Mesenchymal stem cell (in vitro differentiated cells and primary cell): ENCODE measurements around the gene JAG2.
A peak's percentile ranks its signal among the peaks of the same experiment; 100 is the strongest.

Source experiments
- DNase-seq: peaks from one replicate; pipeline ENCODE4 v3.0.0-alpha.2; 2013
- H2AFZ ChIP-seq: one replicate; pipeline ENCODE4 v1.6.1; 2013; ENCODE audit warnings: low read depth, mild to moderate bottlenecking, control low read depth, inconsistent platforms, low read length, moderate library complexity
- H2AK5ac ChIP-seq: 2 replicates; pipeline ENCODE4 v1.6.1; 2013; ENCODE audit warnings: low read length, moderate library complexity, mild to moderate bottlenecking, inconsistent platforms; ENCODE audit not compliant: severe bottlenecking
- H2BK120ac ChIP-seq: one replicate; pipeline ENCODE4 v1.6.1; 2013; ENCODE audit warnings: low read depth, mild to moderate bottlenecking, inconsistent platforms, low read length, moderate library complexity
- H2BK12ac ChIP-seq, 2 experiments: one replicate each; pipeline ENCODE4 v1.6.1; 2013; ENCODE audit warnings: inconsistent platforms in 2 of 2, low read length in 2 of 2, mild to moderate bottlenecking in 2 of 2, moderate library complexity in 2 of 2, control low read depth in 1 of 2
- H2BK15ac ChIP-seq: one replicate; pipeline ENCODE4 v1.6.1; 2013; ENCODE audit warnings: mild to moderate bottlenecking, low read depth, inconsistent platforms; ENCODE audit not compliant: poor library complexity, severe bottlenecking
- H2BK5ac ChIP-seq: 2 replicates; pipeline ENCODE4 v1.6.1; 2013; ENCODE audit warnings: low read depth, mild to moderate bottlenecking, low read length, control low read depth, inconsistent platforms; ENCODE audit not compliant: poor library complexity, severe bottlenecking
- H3K14ac ChIP-seq, 2 experiments: one replicate each; pipeline ENCODE4 v1.6.1; 2013; ENCODE audit warnings: inconsistent platforms in 2 of 2, low read length in 2 of 2, control low read depth in 1 of 2, mild to moderate bottlenecking in 1 of 2, moderate library complexity in 1 of 2
- H3K18ac ChIP-seq, 2 experiments: one replicate each; pipeline ENCODE4 v1.6.1; 2013; ENCODE audit warnings: inconsistent platforms in 2 of 2, low read length in 2 of 2, control low read depth in 1 of 2, low read depth in 1 of 2, mild to moderate bottlenecking in 1 of 2
- H3K23ac ChIP-seq, 2 experiments: one replicate each; pipeline ENCODE4 v1.6.1; 2013; ENCODE audit warnings: inconsistent platforms in 2 of 2, low read length in 2 of 2, mild to moderate bottlenecking in 2 of 2, moderate library complexity in 2 of 2, control low read depth in 1 of 2
- H3K27ac ChIP-seq: 2 replicates; pipeline ENCODE4 v1.5.1; 2013; ENCODE audit warnings: mild to moderate bottlenecking, moderate library complexity, low read length, control low read depth, inconsistent platforms; ENCODE audit not compliant: poor library complexity, severe bottlenecking
- H3K27me3 ChIP-seq, 2 experiments: 2 replicates each; pipeline versions ENCODE4 v1.6.1 to v1.7.0; 2013; ENCODE audit warnings: low read length in 2 of 2, mild to moderate bottlenecking in 2 of 2, moderate library complexity in 2 of 2, control low read depth in 1 of 2, inconsistent platforms in 1 of 2; ENCODE audit not compliant: control insufficient read depth in 1 of 2, insufficient read depth in 1 of 2
- H3K36me3 ChIP-seq, 2 experiments: 2 replicates each; pipeline versions ENCODE4 v1.6.1 to v1.7.0; 2013; ENCODE audit warnings: low read length in 2 of 2, control low read depth in 1 of 2, inconsistent platforms in 1 of 2, low read depth in 1 of 2, mild to moderate bottlenecking in 1 of 2; ENCODE audit not compliant: insufficient read depth in 2 of 2, control insufficient read depth in 1 of 2
- H3K4ac ChIP-seq, 2 experiments: one replicate each; pipeline ENCODE4 v1.6.1; 2013; ENCODE audit warnings: inconsistent platforms in 2 of 2, low read length in 2 of 2, mild to moderate bottlenecking in 2 of 2, moderate library complexity in 2 of 2, control low read depth in 1 of 2, low read depth in 1 of 2
- H3K4me1 ChIP-seq: 2 replicates; pipeline ENCODE4 v1.6.1; 2013; ENCODE audit warnings: low read depth, low read length, control low read depth; ENCODE audit not compliant: control insufficient read depth, insufficient read depth
- H3K4me2 ChIP-seq: 2 replicates; pipeline ENCODE4 v1.6.1; 2013; ENCODE audit warnings: low read length, mild to moderate bottlenecking, inconsistent platforms; ENCODE audit not compliant: poor library complexity, severe bottlenecking
- H3K4me3 ChIP-seq, 2 experiments: 2 replicates each; pipeline versions ENCODE4 v1.5.1 to v1.7.0; 2013; ENCODE audit warnings: low read length in 2 of 2, mild to moderate bottlenecking in 2 of 2, control low read depth in 1 of 2, low read depth in 1 of 2; ENCODE audit not compliant: insufficient read depth in 1 of 2
- H3K79me1 ChIP-seq: replicated peaks from 2 replicates; pipeline ENCODE4 v1.6.1; 2013; ENCODE audit warnings: mild to moderate bottlenecking, control low read depth, low read length, inconsistent platforms; ENCODE audit not compliant: poor library complexity, severe bottlenecking
- H3K9ac ChIP-seq: 2 replicates; pipeline ENCODE4 v1.7.0; 2013; ENCODE audit warnings: mild to moderate bottlenecking, low read length, moderate library complexity
- H3K9me3 ChIP-seq: 2 replicates; pipeline ENCODE4 v1.7.0; 2013; ENCODE audit warnings: mild to moderate bottlenecking, low read length; ENCODE audit not compliant: control insufficient read depth
- H4K8ac ChIP-seq: one replicate; pipeline ENCODE4 v1.6.1; 2013; ENCODE audit warnings: inconsistent platforms, mild to moderate bottlenecking, low read length, moderate library complexity
- H4K91ac ChIP-seq: one replicate; pipeline ENCODE4 v1.6.1; 2013; ENCODE audit warnings: mild to moderate bottlenecking, low read length, inconsistent platforms
- WGBS: methylation state at CpG from one replicate; pipeline ENCODE4 v1.1.7; 2013; ENCODE audit warnings: mixed read lengths; 5-methylcytosine and 5-hydroxymethylcytosine counted together

JAG2 gene

DNA sequence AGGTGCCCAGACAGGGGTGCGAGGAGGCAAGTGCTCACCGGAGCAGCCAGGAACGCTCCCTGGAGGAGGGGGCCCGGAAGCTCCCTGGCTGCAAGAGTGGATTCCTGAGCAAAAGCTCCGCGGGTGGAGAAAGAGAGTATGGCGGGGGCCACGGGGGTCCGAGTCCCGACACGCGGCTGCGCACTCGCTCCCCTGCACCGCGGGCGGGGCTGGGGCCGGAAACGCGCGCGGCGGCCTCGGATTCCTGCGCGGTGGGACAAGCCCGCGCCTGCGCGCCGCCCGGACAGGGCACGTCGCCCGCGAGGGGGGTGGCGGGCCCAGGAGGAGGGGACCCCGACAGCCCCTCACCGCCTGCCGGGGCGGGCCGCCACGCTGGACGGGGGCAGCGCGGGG is 75.5 kb downstream of the JAG2 start:
- Histone ChIP-seq H2BK12ac (peak overlapping the region; percentile 33 to 71), H3K4me1 (peaks cover 54% of the 10 kb centered on the region), H4K91ac (peak overlapping the region; percentile 86), H3K9me3 (no peaks in the 10 kb centered on the region), H3K79me1 (peaks cover 4% of the 10 kb centered on the region), H2AFZ (peak overlapping the region; percentile 94), H3K4me3 (peak overlapping the region; percentile 75 to 78), H3K23ac (no peak overlapping the region), H2BK120ac (peak overlapping the region; percentile 85), H3K27me3 (peaks cover 7 to 34% of the 10 kb centered on the region in 2 experiments), H3K9ac (peak overlapping the region; percentile 63), H2AK5ac (peak overlapping the region; percentile 61), H3K36me3 (peaks cover 0 to 3% of the 10 kb centered on the region in 2 experiments), H3K14ac (peak overlapping the region in 1 of 2 experiments; percentile 23), H3K4me2 (peak overlapping the region; percentile 67), H3K4ac (peak overlapping the region; percentile 79 to 87), H3K18ac (peak overlapping the region; percentile 93), H4K8ac (peak overlapping the region; percentile 98), H2BK15ac (peak overlapping the region; percentile 90), H3K27ac (peak overlapping the region; percentile 61), H2BK5ac (no peak overlapping the region)
- 12% methylated on average over 12 of the region's 46 CpGs for WGBS
- peak; percentile 51 for DNase-seq

DNA sequence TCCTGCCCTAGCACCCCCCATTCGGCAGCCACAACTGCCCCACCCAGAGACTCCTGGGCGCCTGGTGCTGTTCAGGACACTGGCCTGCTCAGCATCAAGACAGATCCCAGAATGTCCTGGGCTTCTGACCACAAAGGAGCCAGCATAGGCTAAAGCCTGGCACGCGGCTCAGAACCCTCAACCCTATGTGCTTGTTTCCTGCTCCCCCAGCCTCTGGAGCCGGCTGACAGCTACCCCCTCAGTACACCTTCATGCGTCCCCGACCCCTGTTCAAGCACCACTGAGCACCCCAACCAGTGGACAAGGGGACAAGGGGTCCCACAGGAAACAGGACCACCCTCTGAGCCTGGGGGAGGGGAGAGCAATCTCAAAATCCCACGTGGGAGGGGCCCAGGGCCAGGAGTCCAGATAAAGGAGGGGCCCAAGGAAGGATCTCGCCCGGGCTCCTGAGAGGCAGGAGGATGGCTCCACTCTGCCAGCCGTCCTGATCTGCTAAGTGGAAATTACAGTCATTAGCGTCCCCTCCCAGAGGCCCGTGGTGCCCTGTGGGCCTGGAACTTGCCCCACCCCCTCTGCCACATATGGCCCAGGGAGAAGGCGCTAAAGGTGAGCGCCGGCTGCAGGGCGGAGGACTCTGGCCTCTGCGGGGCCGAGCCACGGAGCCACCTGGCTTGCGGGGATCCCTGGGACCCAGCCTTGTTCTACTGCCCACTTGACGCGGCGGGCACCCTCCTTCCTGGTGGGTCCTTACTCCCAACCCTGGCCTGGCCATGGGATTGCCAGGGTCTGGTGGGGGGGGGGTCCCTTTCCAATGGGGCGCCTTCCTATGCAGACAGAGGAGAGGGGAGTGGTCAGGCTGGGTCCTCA is 76.2 kb downstream of the JAG2 start:
- Histone ChIP-seq H3K14ac (peak overlapping the region in 1 of 2 experiments; percentile 23), H2AK5ac (peak overlapping the region; percentile 69), H2AFZ (peak overlapping the region; percentile 94), H3K27me3 (peaks cover 7 to 28% of the 10 kb centered on the region in 2 experiments), H4K91ac (peak overlapping the region; percentile 86), H3K79me1 (peaks cover 4% of the 10 kb centered on the region), H4K8ac (peak overlapping the region; percentile 98), H2BK5ac (no peak overlapping the region), H3K4me2 (peak overlapping the region; percentile 67), H2BK120ac (peak overlapping the region; percentile 81), H3K4me1 (peaks cover 60% of the 10 kb centered on the region), H3K18ac (peak overlapping the region; percentile 93), H3K4me3 (peak overlapping the region; percentile 75 to 78), H2BK12ac (peak overlapping the region; percentile 71 to 87), H3K27ac (peak overlapping the region; percentile 61), H3K23ac (no peak overlapping the region), H3K36me3 (peaks cover 0 to 3% of the 10 kb centered on the region in 2 experiments), H3K9me3 (no peaks in the 10 kb centered on the region), H3K9ac (peak overlapping the region; percentile 63), H3K4ac (peak overlapping the region; percentile 79 to 87), H2BK15ac (peak overlapping the region; percentile 76)
- 63% methylated on average over 25 of the region's 25 CpGs for WGBS
- DNase-seq: peak; percentile 47

DNA sequence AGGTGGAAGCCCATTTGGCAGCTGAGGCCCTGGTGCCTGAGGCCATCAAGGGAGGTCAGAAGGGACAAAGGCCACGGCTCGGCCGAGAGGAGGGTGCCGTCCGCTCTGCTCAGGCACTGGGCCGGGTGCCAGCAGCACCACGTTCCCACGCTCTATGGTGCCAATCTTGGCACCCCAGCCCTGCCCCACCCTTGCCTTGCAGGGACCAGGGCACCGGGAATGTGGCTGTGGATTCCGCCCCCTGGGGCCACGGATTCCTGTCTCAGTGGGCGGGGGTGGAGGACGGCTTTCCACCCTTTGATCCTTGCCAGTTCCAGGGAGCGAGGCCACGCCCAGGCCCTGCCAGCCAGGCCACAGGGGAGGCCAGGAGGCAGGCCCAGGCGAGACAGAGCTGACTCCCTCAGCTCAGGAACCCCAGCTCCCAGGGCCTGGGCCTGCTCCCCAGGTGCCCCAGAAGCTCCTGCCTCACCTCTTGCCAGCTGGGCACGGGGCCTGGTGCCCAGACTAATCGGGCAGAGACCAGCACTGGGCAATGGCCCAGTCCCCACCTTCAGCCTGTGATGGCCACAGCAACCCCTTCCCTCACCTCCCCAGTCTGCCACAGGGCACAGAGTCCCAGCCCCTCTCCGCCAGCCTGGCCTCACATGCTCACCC is 76.9 kb downstream of the JAG2 start:
- Histone ChIP-seq H3K27ac (peak overlapping the region; percentile 57), H3K36me3 (peaks cover 0 to 3% of the 10 kb centered on the region in 2 experiments), H3K9ac (no peak overlapping the region), H3K23ac (peak overlapping the region in 1 of 2 experiments; percentile 23), H4K8ac (peak overlapping the region; percentile 33), H2AFZ (no peak overlapping the region), H3K79me1 (peaks cover 4% of the 10 kb centered on the region), H4K91ac (peak overlapping the region; percentile 5), H2BK120ac (no peak overlapping the region), H2BK15ac (no peak overlapping the region), H2BK12ac (peak overlapping the region in 1 of 2 experiments; percentile 87), H3K14ac (peak overlapping the region in 1 of 2 experiments; percentile 18), H3K4me3 (no peak overlapping the region), H3K4me1 (peaks cover 66% of the 10 kb centered on the region), H3K27me3 (peaks cover 3 to 22% of the 10 kb centered on the region in 2 experiments), H3K4ac (peak overlapping the region; percentile 71), H3K18ac (peak overlapping the region in 1 of 2 experiments; percentile 81), H3K4me2 (peak overlapping the region; percentile 8), H2BK5ac (no peak overlapping the region), H3K9me3 (no peaks in the 10 kb centered on the region), H2AK5ac (peak overlapping the region; percentile 69)
- DNase-seq: no peak
- 78% methylated on average over 19 of the region's 19 CpGs for WGBS

DNA sequence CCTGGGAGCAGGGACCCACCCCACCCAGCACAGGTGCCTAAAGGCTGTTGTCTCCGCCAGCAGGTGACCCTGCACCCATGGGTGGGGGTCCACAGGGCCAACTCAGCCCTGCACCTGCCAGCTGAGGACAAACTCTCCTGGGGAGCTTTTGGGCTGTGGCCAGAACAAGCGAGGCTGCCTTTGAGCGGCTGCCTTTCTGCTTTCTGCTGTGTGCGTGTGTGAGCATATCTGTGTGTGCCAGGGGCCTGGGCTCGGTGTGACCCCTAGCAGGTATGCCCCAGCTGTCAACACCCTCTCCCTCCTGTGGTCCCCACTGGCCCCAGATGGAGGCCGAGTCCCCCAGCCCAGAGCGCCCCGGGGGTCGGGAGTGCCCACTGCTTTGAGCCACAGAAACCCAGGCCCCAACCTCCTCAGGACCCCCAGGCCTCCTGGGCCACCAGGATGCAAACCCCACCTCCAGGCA is 77.5 kb downstream of the JAG2 start:
- Histone ChIP-seq H3K14ac (no peak overlapping the region), H3K18ac (no peak overlapping the region), H3K23ac (no peak overlapping the region), H2BK15ac (no peak overlapping the region), H3K27me3 (peaks cover 3 to 17% of the 10 kb centered on the region in 2 experiments), H3K4me1 (peaks cover 69% of the 10 kb centered on the region), H2BK12ac (no peak overlapping the region), H2AK5ac (peak overlapping the region; percentile 13), H3K27ac (peak overlapping the region; percentile 2), H2BK120ac (no peak overlapping the region), H3K4ac (no peak overlapping the region), H2AFZ (no peak overlapping the region), H3K9ac (no peak overlapping the region), H3K4me3 (no peak overlapping the region), H3K4me2 (no peak overlapping the region), H4K8ac (no peak overlapping the region), H3K9me3 (no peaks in the 10 kb centered on the region), H2BK5ac (no peak overlapping the region), H3K36me3 (peaks cover 0 to 3% of the 10 kb centered on the region in 2 experiments), H4K91ac (no peak overlapping the region), H3K79me1 (peaks cover 4% of the 10 kb centered on the region)
- 90% methylated on average over 8 of the region's 9 CpGs for WGBS
- peak; percentile 11 for DNase-seq
